Type B pancreatic cell (in vitro differentiated cells): ENCODE results near the gene FIZ1. TPM values are rescaled to one million over a fixed set of nuclear protein-coding genes. Genes with fewer than 3 reads are reported as not detected.

Source experiments
- DNase-seq: peaks from one replicate; pipeline ENCODE4 v3.0.0; 2021; ENCODE audit warnings: mixed read lengths; ENCODE audit not compliant: unreplicated experiment; ENCODE audit errors: extremely low spot score
- H3K27ac Mint-ChIP-seq: 2 replicates; pipeline ENCODE4 v1.8.0; 2021; ENCODE audit warnings: mild to moderate bottlenecking, mixed read lengths
- H3K27me3 Mint-ChIP-seq: 2 replicates; pipeline ENCODE4 v1.8.0; 2021; ENCODE audit warnings: mixed read lengths
- H3K36me3 Mint-ChIP-seq: 2 replicates; pipeline ENCODE4 v1.8.0; 2021; ENCODE audit warnings: mixed read lengths
- H3K4me1 Mint-ChIP-seq: one replicate; pipeline ENCODE4 v1.8.0; 2021; ENCODE audit warnings: mixed read lengths; ENCODE audit not compliant: unreplicated experiment
- H3K4me3 Mint-ChIP-seq: 2 replicates; pipeline ENCODE4 v1.8.0; 2021; ENCODE audit warnings: mild to moderate bottlenecking, mixed read lengths
- H3K9me3 Mint-ChIP-seq: 2 replicates; pipeline ENCODE4 v1.8.0; 2021; ENCODE audit warnings: mixed read lengths
- CTCF ChIP-seq: fragments of 200-600 bp; sonication (generic); conservative IDR thresholded peaks from 2 replicates; pipeline ENCODE4 v1.5.0; 2021; ENCODE audit warnings: antibody characterized with exemption, mild to moderate bottlenecking
- total RNA-seq: library from RNA; stranded (reverse); gene quantifications from 2 replicates; pipeline ENCODE4 v1.2.1, GENCODE V29; 2021; ENCODE audit warnings: low replicate concordance

Gene FIZ1
- total RNA-seq, 1 donor from 2014 or later, result 22.4 TPM

GRCh38 chr19:55622242-55622969 is 23.1 kb upstream of the FIZ1 start:
- DNase-seq, result no peak
- Mint-ChIP-seq H3K27me3 (no peaks in the 10 kb centered on the region), H3K36me3 (peaks cover 7% of the 10 kb centered on the region), H3K4me3 (no peak overlapping the region), H3K27ac (no peak overlapping the region), H3K4me1 (peaks cover 14% of the 10 kb centered on the region), H3K9me3 (no peaks in the 10 kb centered on the region)
- TF ChIP-seq CTCF, result no peak

- H3K36me3 Mint-ChIP-seq, result peaks cover 8% of the 10 kb centered on the region
- no peaks in the 10 kb centered on the region for H3K9me3 Mint-ChIP-seq
- no peak overlapping the region for H3K27ac Mint-ChIP-seq
- H3K27me3 Mint-ChIP-seq, result no peaks in the 10 kb centered on the region
- TF ChIP-seq CTCF, result no peak
- no peak overlapping the region for H3K4me3 Mint-ChIP-seq
- peaks cover 14% of the 10 kb centered on the region for H3K4me1 Mint-ChIP-seq
- DNase-seq, result no peak
Measured at GRCh38 chr19:55621673-55622231, 22.4 kb upstream of the FIZ1 start.

GRCh38 chr19:55621205-55621672 is 21.9 kb upstream of the FIZ1 start:
- no peak for TF ChIP-seq CTCF
- H3K36me3 Mint-ChIP-seq, result peaks cover 8% of the 10 kb centered on the region

GRCh38 chr19:55620410-55621204 is 21.3 kb upstream of the FIZ1 start:
- no peaks in the 10 kb centered on the region for H3K27me3 Mint-ChIP-seq
- H3K36me3 Mint-ChIP-seq, result peaks cover 8% of the 10 kb centered on the region
- H3K27ac Mint-ChIP-seq, result no peak overlapping the region
- H3K9me3 Mint-ChIP-seq, result no peaks in the 10 kb centered on the region
- peaks cover 14% of the 10 kb centered on the region for H3K4me1 Mint-ChIP-seq
- no peak for TF ChIP-seq CTCF
- DNase-seq, result no peak
- no peak overlapping the region for H3K4me3 Mint-ChIP-seq

More at GRCh38 chr19:55621205-55621672, 21.9 kb upstream of the FIZ1 start:
- peaks cover 14% of the 10 kb centered on the region for H3K4me1 Mint-ChIP-seq
- no peak for DNase-seq
- no peaks in the 10 kb centered on the region for H3K9me3 Mint-ChIP-seq
- H3K27me3 Mint-ChIP-seq, result no peaks in the 10 kb centered on the region
- H3K4me3 Mint-ChIP-seq, result no peak overlapping the region
- H3K27ac Mint-ChIP-seq, result no peak overlapping the region

DNA sequence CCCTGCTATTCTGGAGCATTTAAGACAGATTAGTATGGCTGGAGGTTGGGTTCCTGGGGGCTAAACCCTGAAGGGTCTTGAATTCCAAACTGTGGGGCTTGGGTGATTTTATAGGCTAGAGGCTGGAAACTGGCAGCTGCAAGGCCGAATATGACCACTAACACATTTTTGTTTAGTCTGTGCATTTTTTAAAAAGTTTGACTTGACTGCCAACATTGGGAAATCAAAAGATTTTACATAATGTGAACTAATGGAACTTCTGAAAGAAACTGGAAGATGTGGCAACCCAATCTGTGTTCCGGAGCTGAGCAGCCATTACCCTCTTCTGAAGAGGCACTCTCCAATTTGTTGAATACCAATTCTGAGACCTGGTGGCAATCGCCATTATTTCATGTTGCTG is 20.0 kb upstream of the FIZ1 start:
- no peak overlapping the region for H3K27ac Mint-ChIP-seq

More for the DNA sequence above, 20.0 kb upstream of the FIZ1 start:
- DNase-seq, result no peak
- Mint-ChIP-seq H3K4me1 (peaks cover 9% of the 10 kb centered on the region), H3K36me3 (peaks cover 8% of the 10 kb centered on the region), H3K4me3 (no peak overlapping the region), H3K9me3 (no peaks in the 10 kb centered on the region), H3K27me3 (no peaks in the 10 kb centered on the region)
- no peak for TF ChIP-seq CTCF
